HG03558 (cell line): ENCODE results near the gene FCGR2B.
"Not testable (repeated sequence)": the region's sequence is repeated elsewhere in the genome, so short reads cannot be mapped to it uniquely, and the experiment has no call there.

Experiments
- ATAC-seq: cut with Tn5 transposase; IDR thresholded peaks from one replicate; pipeline ENCODE4 v1.9.1; 2021; ENCODE audit warnings: moderate number of reproducible peaks; ENCODE audit not compliant: unreplicated experiment; ENCODE audit errors: extremely low read depth

The FCGR2B gene

GRCh38 chr1:161662684-161663339, at the start of gene FCGR2B:
Gene FCGR2B (plus strand): TSS chr1:161663143. CDS start chr1:161663242, 99 bp downstream.
- ATAC-seq = peak; percentile 54

GRCh38 chr1:161616417-161616816, 46.5 kb upstream of the FCGR2B start:
- ATAC-seq = not testable (repeated sequence)

GRCh38 chr1:161618517-161618916, 44.4 kb upstream of the FCGR2B start:
- not testable (repeated sequence) for ATAC-seq

DNA sequence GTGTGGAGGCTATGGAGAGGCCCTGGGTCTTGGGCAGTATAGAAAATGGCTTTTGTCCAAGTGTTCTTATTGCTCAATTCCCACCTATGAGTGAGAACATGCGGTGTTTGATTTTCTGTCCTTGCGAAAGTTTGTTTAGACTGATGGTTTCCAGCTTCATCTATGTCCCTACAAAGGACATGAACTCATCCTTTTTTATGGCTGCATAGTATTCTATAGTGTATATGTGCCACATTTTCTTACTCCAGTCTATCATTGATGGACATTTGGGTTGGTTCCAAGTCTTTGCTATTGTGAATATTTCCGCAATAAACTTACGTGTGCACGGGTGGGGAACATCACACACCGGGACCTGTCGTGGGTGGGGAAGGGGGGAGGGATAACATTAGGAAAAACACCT, 42.5 kb upstream of the FCGR2B start:
- ATAC-seq = not testable (repeated sequence)

DNA sequence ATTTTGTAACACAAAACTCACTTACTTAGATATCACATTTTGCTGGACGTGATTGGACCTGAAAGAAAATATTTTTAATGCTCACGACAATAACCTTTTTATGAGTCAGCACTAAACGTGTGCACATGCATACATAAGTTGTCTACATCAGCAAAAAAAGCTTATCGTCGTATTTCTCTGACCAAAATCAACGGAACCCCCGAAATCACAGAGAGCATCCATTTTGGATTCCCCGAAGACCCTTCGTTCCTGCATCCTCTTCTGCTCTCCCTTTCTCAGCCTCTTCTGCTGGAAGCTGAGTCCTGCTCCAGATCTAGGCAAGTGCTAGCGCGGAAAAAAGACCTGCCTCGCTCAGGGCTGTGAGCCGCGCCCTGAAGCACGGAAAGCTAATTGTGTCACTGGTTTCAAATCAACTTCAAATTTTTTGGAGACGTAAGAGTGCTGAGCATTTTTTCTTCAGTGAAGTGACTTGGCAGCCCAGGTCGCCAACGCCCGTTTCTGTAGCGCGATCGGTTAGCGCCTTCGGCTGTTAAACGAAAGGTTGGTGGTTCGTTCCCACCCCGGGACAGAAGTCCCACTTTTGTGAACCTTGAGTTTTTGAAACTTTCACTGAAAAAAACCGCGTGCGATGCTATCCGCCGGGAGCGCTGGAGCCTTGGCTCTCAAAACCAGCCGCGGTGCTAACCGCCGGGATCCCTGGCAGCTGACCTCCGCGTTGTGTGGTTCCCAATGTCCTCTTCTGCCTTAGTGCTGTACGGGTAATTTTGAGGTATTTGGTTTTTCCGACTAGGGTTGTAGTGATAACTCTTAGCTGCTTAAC, 41.6 kb upstream of the FCGR2B start:
- not testable (repeated sequence) for ATAC-seq

DNA sequence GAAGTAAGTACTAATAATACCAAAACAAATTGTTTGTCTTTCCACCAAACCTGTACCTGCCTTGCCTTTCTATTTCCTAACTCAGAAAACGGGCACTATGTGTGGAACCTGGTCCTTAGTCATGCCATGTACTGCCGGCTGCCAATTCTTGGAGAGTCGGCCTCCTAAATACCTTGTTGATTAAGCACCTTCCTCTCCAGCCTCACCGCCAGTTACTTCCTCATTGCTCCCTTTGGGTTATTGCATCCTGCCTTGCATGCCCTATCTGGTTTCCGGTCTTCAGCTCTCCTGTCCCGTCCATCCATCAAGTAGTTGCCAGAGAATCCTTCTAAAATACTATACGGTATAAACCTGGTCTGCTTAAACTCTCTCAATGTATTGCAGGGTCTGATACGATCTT, 40.9 kb upstream of the FCGR2B start:
- ATAC-seq = not testable (repeated sequence)

DNA sequence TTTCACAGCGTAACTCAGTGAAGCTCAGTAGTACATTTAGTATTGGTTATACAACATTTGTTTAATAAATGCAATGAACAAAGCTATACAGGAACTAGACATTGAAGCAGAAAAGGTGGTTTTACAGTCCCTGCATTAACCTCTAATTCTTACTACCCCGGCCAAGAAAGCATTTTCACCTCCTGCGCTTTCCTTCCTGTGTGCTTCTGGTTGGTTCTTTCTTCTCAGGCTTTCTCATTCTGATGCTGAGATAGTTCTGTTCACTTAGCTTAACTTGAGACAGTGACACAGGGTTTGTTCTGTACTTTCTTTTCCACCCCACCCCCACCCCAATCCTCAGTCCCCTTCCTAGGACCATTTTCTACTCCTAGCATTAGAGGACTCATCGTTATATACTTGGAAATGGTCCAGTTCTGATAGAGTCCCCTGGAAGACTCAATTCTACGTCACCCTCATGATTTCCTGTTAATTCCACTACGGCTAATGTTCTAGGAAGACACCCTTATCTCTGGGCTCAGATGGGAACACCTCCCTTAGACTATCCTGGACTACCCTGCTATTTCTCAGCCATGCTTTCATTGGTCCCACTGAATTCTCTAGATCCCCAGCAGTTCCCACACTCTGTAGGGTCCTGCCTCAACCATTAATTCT, 39.4 kb upstream of the FCGR2B start:
- ATAC-seq = not testable (repeated sequence)

- not testable (repeated sequence) for ATAC-seq
These were observed 38.3 kb upstream of the FCGR2B start for GRCh38 chr1:161624605-161625004.

DNA sequence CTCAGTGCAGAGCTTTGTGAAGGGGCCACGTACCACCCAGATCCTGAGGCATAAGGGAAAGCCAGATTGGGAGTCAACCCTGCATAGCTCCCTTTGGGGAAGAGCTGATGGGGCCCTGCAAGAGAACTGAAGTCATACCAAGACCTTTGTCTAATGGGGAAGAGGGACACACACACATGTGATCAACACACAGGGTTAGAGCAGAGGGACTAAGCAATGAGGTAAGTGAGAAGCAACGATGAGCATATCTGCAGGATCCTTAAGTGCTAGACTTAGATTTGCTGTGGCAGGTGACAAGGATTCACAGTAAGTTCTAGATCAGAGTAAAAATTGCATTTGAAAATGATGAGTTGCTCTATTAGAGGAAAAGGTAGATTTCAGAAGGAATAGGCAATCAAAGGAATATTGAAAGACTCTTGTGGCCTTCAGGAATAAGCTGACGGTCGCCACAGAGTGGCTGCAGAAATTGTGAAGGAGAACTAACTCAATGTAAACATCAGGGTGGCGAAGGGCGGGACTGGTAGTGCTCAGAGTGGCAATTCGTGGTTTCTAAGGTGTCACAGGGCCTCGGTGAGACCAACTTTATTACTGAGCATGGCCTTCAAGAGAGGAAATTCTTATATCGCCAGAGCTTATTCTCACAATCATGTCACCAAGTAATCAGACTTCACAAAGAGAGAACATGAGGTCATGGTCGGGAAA, 36.3 kb upstream of the FCGR2B start:
- ATAC-seq = not testable (repeated sequence)

DNA sequence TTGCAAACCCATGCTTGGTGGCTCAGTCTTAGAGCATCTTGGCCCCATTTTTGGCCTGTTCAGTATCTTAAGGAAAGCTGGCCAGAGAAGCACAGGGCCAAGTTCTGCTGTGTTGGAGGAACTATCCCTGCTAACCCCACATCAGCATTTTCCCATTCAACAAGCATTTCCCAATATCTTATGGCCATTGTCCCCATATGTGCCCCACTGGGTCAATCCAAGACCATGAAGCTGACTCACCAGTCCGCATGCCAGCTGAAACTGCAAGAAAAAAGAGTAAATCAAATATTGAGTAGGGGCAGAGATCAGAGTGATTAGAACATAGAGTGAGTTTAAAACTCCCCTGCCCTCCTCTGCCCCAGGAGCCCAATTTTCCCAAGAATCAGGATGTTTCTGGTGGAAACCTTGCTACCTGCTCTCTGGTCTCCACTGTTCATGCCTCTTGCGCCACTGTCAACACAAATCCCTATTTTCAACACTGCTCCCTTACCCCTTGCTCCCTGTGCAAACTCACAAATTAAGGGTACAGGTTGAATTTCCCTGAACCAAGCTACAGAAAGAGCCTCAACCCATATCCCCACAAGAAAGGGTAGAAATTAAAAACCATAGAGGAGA, 32.7 kb upstream of the FCGR2B start:
- not testable (repeated sequence) for ATAC-seq

GRCh38 chr1:161631076-161631475, 31.9 kb upstream of the FCGR2B start, which contains the start of gene FCGR3B:
Gene FCGR3B (minus strand): TSS chr1:161631176. CDS start chr1:161631094, 82 bp downstream.
- ATAC-seq = no peak

DNA sequence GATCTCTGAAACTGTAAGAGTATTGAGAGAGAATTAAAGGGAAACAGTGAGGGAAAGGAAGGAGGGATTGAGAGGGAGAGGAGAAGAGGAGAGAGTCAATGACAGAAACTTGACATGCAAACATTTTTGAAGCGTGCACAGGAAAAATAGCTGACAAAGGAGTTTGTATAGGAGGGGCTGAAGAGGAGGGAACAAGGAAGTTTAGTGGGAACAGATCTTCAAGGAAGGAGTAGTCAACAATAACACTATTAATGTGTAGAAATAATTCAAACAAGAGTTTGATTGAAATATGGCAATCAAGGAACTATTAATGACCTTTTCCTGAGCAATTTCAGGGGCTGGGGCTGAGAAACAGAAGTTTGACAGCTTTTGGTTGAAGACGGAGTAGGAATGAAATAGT, 27.9 kb upstream of the FCGR2B start:
- ATAC-seq = not testable (repeated sequence)

GRCh38 chr1:161636189-161636782, 26.7 kb upstream of the FCGR2B start:
- ATAC-seq = not testable (repeated sequence)

GRCh38 chr1:161636976-161637375, 26.0 kb upstream of the FCGR2B start:
- ATAC-seq = not testable (repeated sequence)

- not testable (repeated sequence) for ATAC-seq
These were observed 24.5 kb upstream of the FCGR2B start for GRCh38 chr1:161638251-161638993.

- not testable (repeated sequence) for ATAC-seq
These were observed 23.7 kb upstream of the FCGR2B start for GRCh38 chr1:161639203-161639602.

DNA sequence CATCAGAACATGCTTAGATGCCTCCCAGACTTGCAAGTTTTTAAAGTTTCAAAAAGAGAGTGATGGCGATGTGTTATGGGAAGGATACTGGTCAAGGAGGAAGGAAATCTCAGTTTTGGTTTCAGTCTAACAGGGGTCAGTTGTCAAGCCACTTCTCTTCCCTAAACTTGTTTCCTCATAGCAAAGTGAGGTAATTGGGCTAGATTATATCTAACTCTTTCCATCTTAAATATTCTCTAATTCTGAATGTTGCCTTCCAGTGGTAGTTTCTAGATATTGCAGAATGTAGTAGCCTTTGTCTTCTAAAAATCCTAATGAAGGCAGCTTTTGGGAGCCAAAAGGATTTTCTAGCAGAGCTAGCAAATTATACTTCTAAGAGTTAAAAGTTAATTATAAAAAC, 20.2 kb upstream of the FCGR2B start:
- ATAC-seq = not testable (repeated sequence)

GRCh38 chr1:161643481-161644208, 19.3 kb upstream of the FCGR2B start:
- not testable (repeated sequence) for ATAC-seq
